HEK293T (cell line): ENCODE results near the gene THRB.

ENCODE experiments used
- CTCF ChIA-PET: fragments of 350-600 bp; formaldehyde crosslinking; extraction: SDS; loops from one replicate; lab custom pipeline; 2021; ENCODE audit warnings: antibody characterized with exemption, inconsistent platforms; lab: Yijun Ruan, JAX
- POLR2A ChIA-PET: fragments of 350-600 bp; formaldehyde crosslinking; extraction: SDS; loops from one replicate; lab custom pipeline; 2020; ENCODE audit warnings: antibody characterized with exemption, inconsistent platforms; lab: Yijun Ruan, JAX
- DNase-seq: peaks from one replicate; pipeline ENCODE4 v3.0.0; 2012; ENCODE audit warnings: mixed read lengths; ENCODE audit errors: extremely low spot score
- ARNT ChIP-seq: fragments of 450-650 bp; IDR thresholded peaks from 2 replicates; pipeline ENCODE4 v1.6.1; 2017; ENCODE audit warnings: mild to moderate bottlenecking
- BHLHE40 ChIP-seq: fragments of 450-650 bp; IDR thresholded peaks from 2 replicates; pipeline ENCODE4 v1.6.1; 2016; ENCODE audit warnings: mild to moderate bottlenecking, moderate library complexity, borderline replicate concordance
- CTBP1 ChIP-seq: fragments of 450-650 bp; IDR thresholded peaks from 2 replicates; pipeline ENCODE4 v1.6.1; 2016; ENCODE audit warnings: borderline replicate concordance
- ELF4 ChIP-seq: fragments of 450-650 bp; IDR thresholded peaks from 2 replicates; pipeline ENCODE4 v1.6.1; 2017; ENCODE audit warnings: antibody characterized with exemption
- FOXA1 ChIP-seq: fragments of 450-650 bp; IDR thresholded peaks from 2 replicates; pipeline ENCODE4 v1.6.1; 2016; ENCODE audit warnings: mild to moderate bottlenecking
- FOXK2 ChIP-seq: fragments of 450-650 bp; IDR thresholded peaks from 2 replicates; pipeline ENCODE4 v1.6.1; 2016; ENCODE audit warnings: mild to moderate bottlenecking
- FOXM1 ChIP-seq: fragments of 450-650 bp; IDR thresholded peaks from 2 replicates; pipeline ENCODE4 v1.6.1; 2017; ENCODE audit warnings: mild to moderate bottlenecking, borderline replicate concordance
- HDGF ChIP-seq: fragments of 450-650 bp; IDR thresholded peaks from 2 replicates; pipeline ENCODE4 v1.6.1; 2017; ENCODE audit warnings: antibody characterized with exemption, borderline replicate concordance
- L3MBTL2 ChIP-seq: fragments of 450-650 bp; conservative IDR thresholded peaks from 2 replicates; pipeline ENCODE4 v1.6.1; 2016; ENCODE audit warnings: mild to moderate bottlenecking
- LEF1 ChIP-seq: fragments of 450-650 bp; IDR thresholded peaks from 2 replicates; pipeline ENCODE4 v1.6.1; 2017; ENCODE audit warnings: mild to moderate bottlenecking, borderline replicate concordance
- NFRKB ChIP-seq: fragments of 450-650 bp; IDR thresholded peaks from 2 replicates; pipeline ENCODE4 v1.6.1; 2016; ENCODE audit warnings: mild to moderate bottlenecking, moderate library complexity
- SP1 ChIP-seq: fragments of 450-650 bp; IDR thresholded peaks from 2 replicates; pipeline ENCODE4 v1.6.1; 2017
- SUZ12 ChIP-seq: fragments of 450-650 bp; IDR thresholded peaks from 2 replicates; pipeline ENCODE4 v1.6.1; 2016; ENCODE audit warnings: mild to moderate bottlenecking
- TARDBP ChIP-seq: fragments of 450-650 bp; IDR thresholded peaks from 2 replicates; pipeline ENCODE4 v1.6.1; 2016
- ZNF384 ChIP-seq: fragments of 450-650 bp; IDR thresholded peaks from 2 replicates; pipeline ENCODE4 v1.6.1; 2016
- TF ChIP-seq, protein P1 (sequence below): fragments of 450-650 bp; IDR thresholded peaks from 2 replicates; pipeline ENCODE4 v1.6.1; 2016

Gene THRB

DNA sequence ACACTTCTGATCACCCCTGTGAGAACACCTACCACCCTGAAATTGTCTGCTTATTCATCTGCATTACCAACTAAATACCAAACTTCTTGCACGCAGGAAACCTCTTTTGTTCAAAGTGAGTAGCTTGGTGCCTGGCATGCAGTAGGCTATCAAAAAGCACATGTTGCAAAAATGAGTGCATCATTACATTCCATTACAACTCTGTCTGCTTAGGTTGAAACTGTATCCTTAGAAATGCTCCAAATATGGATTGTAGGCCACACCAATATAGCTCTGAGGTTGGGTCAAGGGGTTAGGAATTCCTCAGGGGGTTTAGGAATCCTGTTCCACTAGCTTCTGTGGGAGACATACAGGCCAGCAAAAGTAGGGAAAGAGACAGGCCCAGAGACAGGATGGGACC lies 107.2 kb downstream of the THRB start:
- DNase-seq: no peak
- TF ChIP-seq LEF1: no peak
- TF ChIP-seq, protein P1, sequence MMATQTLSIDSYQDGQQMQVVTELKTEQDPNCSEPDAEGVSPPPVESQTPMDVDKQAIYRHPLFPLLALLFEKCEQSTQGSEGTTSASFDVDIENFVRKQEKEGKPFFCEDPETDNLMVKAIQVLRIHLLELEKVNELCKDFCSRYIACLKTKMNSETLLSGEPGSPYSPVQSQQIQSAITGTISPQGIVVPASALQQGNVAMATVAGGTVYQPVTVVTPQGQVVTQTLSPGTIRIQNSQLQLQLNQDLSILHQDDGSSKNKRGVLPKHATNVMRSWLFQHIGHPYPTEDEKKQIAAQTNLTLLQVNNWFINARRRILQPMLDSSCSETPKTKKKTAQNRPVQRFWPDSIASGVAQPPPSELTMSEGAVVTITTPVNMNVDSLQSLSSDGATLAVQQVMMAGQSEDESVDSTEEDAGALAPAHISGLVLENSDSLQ: no peak
- no peak for TF ChIP-seq SP1
- TF ChIP-seq L3MBTL2: no peak
- TF ChIP-seq ELF4: no peak
- no peak for TF ChIP-seq TARDBP
- no peak for TF ChIP-seq FOXM1
- no peak for TF ChIP-seq FOXK2
- CTCF ChIA-PET: no interaction called here
- POLR2A ChIA-PET: no interaction called here

DNA sequence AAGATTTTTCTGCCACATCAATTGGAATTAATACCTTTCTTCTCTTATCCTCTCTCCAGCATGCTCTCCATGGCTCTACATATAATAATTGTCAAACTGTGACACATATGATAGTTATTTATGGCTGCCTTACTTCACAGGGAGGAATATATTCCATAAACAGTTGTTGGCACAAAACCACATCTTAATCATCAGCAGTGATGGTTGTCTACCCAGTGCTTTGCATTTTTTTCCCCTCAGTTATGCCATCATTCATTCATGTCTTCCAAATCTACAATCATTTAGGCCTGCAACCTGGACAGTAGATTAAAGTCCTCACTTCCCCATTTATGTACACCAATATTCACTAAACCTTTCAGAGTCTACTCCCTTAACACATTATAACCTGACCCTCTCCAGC lies 107.7 kb downstream of the THRB start:
- no peak for DNase-seq
- ChIA-PET CTCF (no interaction called here), POLR2A (no interaction called here)
- TF ChIP-seq FOXA1 (no peak), CTBP1 (no peak), SUZ12 (no peak), FOXM1 (no peak), BHLHE40 (no peak), FOXK2 (no peak), ELF4 (no peak), L3MBTL2 (no peak), NFRKB (no peak), HDGF (no peak), LEF1 (no peak), ZNF384 (no peak), TARDBP (no peak), SP1 (no peak), ARNT (no peak)
- TF ChIP-seq, protein P1: no peak

DNA sequence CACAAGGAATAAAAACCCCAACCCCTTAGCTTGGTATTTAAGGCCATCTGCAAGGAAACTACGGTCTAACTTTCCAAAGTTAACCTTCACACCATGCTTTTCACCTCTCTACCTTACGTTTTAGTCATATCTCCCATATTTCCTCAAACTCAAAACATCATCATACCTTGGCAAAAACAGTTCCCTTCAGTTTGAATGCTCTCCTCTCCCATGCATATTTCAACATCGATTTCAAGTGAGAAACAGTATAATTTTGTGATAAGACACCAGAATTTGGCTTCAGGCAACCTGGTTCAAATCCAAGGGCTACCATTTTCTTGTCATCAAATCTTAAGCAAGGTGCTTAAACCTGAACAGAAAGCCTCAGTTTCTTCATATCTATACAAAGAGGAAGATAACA lies 108.2 kb downstream of the THRB start:
- DNase-seq: no peak
- POLR2A ChIA-PET: no interaction called here
- no peak for TF ChIP-seq NFRKB
- no peak for TF ChIP-seq ZNF384
- TF ChIP-seq L3MBTL2: no peak
- TF ChIP-seq, protein P1: no peak
- no peak for TF ChIP-seq BHLHE40
- TF ChIP-seq CTBP1: no peak
- no peak for TF ChIP-seq SUZ12
- no peak for TF ChIP-seq ARNT
- CTCF ChIA-PET: no interaction called here

DNA sequence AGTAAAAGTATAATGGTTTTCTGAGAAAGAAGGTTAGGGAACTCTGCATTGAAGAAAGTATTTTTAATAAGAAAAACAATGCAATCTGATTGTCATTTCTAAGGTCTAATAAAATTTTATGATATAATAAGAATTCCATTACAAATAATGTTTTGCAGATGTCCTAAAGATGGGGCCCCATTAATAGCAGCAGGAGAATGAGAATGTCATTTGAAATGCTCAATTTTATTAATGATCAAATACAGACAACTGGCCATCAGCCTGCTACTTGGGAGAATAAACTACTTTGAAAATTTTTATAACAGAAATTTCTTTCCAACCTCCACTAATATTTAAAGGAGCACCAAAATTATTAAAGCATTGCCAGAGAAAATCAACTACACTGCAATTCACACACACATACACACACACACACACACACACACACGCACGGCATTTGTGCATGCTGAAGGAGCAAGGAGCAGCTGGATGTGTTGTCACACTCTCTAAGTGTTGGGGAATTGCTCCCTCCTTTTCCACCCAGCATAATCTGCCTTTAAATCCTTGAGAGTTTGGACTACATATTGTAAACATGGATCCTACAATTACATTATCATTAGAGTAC lies 109.5 kb downstream of the THRB start:
- DNase-seq: no peak
- POLR2A ChIA-PET: no interaction called here
- TF ChIP-seq FOXK2 (no peak), L3MBTL2 (no peak), FOXA1 (no peak), LEF1 (no peak), SUZ12 (no peak), CTBP1 (no peak), HDGF (no peak), SP1 (no peak)
- TF ChIP-seq, protein P1: no peak
- CTCF ChIA-PET: no interaction called here

DNA sequence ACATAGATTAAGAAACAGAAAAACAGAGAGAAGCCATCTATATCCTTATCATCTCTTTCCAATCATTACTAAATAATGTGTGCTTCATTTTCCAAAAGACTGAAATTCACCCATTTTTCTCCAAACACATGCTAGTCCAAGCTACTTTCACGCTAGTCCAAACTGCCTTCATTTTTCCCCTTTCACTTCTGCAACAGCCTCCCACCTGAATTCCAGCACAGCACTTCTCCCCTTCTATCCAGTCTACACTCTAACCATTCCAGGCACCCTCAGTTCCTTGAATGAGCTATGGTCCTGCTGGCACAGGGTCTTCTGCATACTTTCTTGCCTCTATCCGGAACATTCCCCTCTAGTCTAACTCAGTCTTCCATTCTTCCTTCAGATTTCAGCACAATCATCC lies 112.0 kb downstream of the THRB start:
- DNase-seq: no peak
- ChIA-PET POLR2A (no interaction called here), CTCF (no interaction called here)
- TF ChIP-seq SP1 (no peak), ZNF384 (no peak), L3MBTL2 (no peak), TARDBP (no peak), SUZ12 (no peak), HDGF (no peak), BHLHE40 (no peak), CTBP1 (no peak), NFRKB (no peak)
- TF ChIP-seq, protein P1: no peak

DNA sequence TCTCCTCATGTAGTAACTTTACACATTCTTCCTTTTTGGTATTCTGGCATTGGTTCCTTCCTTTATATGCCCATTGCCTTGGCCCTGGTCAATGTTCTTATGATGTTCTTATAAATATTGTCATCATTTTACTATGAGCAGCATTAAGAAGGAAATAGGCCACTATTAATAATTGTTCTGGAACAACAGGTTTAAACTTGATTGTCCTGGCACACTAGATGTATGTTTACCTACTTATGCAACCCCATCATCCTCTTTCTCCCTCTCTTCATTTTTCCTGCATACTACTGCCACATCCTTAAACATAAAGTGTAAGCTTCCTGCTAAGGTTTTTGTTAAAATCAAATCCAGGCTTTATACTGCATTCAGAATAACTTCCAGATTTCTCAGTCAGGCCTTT lies 114.7 kb downstream of the THRB start:
- ChIA-PET POLR2A (no interaction called here), CTCF (no interaction called here)
- TF ChIP-seq LEF1: no peak
- TF ChIP-seq SUZ12: no peak
- no peak for TF ChIP-seq NFRKB
- no peak for TF ChIP-seq BHLHE40
- TF ChIP-seq ELF4: no peak
- no peak for TF ChIP-seq ARNT
- no peak for TF ChIP-seq HDGF
- no peak for TF ChIP-seq CTBP1
- TF ChIP-seq ZNF384: no peak
- no peak for DNase-seq
